HEK293 (cell line): Measurements from ENCODE around the gene ERICH4.

ENCODE experiments used
- CTCF ChIA-PET: fragments of 350-600 bp; formaldehyde crosslinking; extraction: SDS; loops from one replicate; lab custom pipeline; 2021; ENCODE audit warnings: antibody characterized with exemption; lab: Yijun Ruan, JAX
- POLR2A ChIA-PET: fragments of 300-600 bp; formaldehyde crosslinking; extraction: SDS; loops from one replicate; lab custom pipeline; 2020; ENCODE audit warnings: antibody characterized with exemption, inconsistent platforms; lab: Yijun Ruan, JAX
- H3K27ac ChIP-seq: fragments of 200-500 bp; sonication (Bioruptor generic); 2 replicates; pipeline ENCODE4 v1.5.1; 2014; ENCODE audit warnings: low read depth, low read length, control low read depth, inconsistent platforms; ENCODE audit errors: extremely low read depth
- H3K36me3 ChIP-seq, 2 experiments: fragments of 200-500 bp in 1 of 2; sonication (Bioruptor generic) in 1 of 2; 1 replicate in 1 of 2; 2 replicates in 1 of 2; pipeline ENCODE4 v1.5.1; 2014 to 2017; ENCODE audit warnings: inconsistent platforms in 2 of 2, low read length in 2 of 2; ENCODE audit not compliant: control insufficient read depth in 2 of 2, insufficient read depth in 1 of 2
- H3K4me1 ChIP-seq: fragments of 200-500 bp; sonication (Bioruptor generic); 2 replicates; pipeline ENCODE4 v1.5.1; 2014; ENCODE audit warnings: mild to moderate bottlenecking, low read length, inconsistent platforms; ENCODE audit not compliant: control insufficient read depth, insufficient read depth
- H3K4me3 ChIP-seq: 2 replicates; pipeline ENCODE4 v1.5.1; 2011; ENCODE audit warnings: low read depth, mild to moderate bottlenecking, control low read depth, low read length, moderate library complexity
- H3K9me3 ChIP-seq: fragments of 200-500 bp; sonication (Bioruptor generic); 2 replicates; pipeline ENCODE4 v1.5.1; 2014; ENCODE audit warnings: low read depth, low read length, inconsistent platforms; ENCODE audit not compliant: control insufficient read depth, insufficient read depth
- CTCF ChIP-seq: fragments of 450-650 bp; formaldehyde crosslinking; IDR thresholded peaks from 2 replicates; pipeline ENCODE4 v1.5.1; 2016; ENCODE audit warnings: missing biosample characterization, missing genetic modification characterization
- FEZF1 ChIP-seq: fragments of 450-650 bp; formaldehyde crosslinking; IDR thresholded peaks from 2 replicates; pipeline ENCODE4 v1.5.1; 2016; ENCODE audit warnings: missing biosample characterization, missing genetic modification characterization
- GLI4 ChIP-seq: fragments of 450-650 bp; formaldehyde crosslinking; IDR thresholded peaks from 2 replicates; pipeline ENCODE4 v1.5.1; 2016; ENCODE audit warnings: missing biosample characterization, missing genetic modification characterization
- MEIS1 ChIP-seq: sonication (generic); formaldehyde crosslinking; IDR thresholded peaks from 2 replicates; pipeline ENCODE4 v1.8.1; 2022; ENCODE audit warnings: missing genetic modification reagents, mild to moderate bottlenecking, borderline replicate concordance
- SALL2 ChIP-seq: fragments of 450-650 bp; formaldehyde crosslinking; IDR thresholded peaks from 2 replicates; pipeline ENCODE4 v1.5.0; 2017; ENCODE audit warnings: missing biosample characterization, mild to moderate bottlenecking, missing genetic modification characterization, borderline replicate concordance
- SP2 ChIP-seq: fragments of 450-650 bp; formaldehyde crosslinking; IDR thresholded peaks from 2 replicates; pipeline ENCODE4 v1.5.1; 2016; ENCODE audit warnings: missing biosample characterization, missing genetic modification characterization
- ZBTB8A ChIP-seq: fragments of 450-650 bp; formaldehyde crosslinking; IDR thresholded peaks from 2 replicates; pipeline ENCODE4 v1.5.1; 2016; ENCODE audit warnings: missing biosample characterization, missing genetic modification characterization
- ZFP41 ChIP-seq: fragments of 450-650 bp; formaldehyde crosslinking; IDR thresholded peaks from 2 replicates; pipeline ENCODE4 v1.5.1; 2016; ENCODE audit warnings: missing biosample characterization, missing genetic modification characterization, borderline replicate concordance
- ZNF132 ChIP-seq: fragments of 450-650 bp; formaldehyde crosslinking; IDR thresholded peaks from 2 replicates; pipeline ENCODE4 v1.5.1; 2017; ENCODE audit warnings: missing biosample characterization, missing genetic modification characterization, borderline replicate concordance
- ZNF23 ChIP-seq: fragments of 450-650 bp; formaldehyde crosslinking; IDR thresholded peaks from 2 replicates; pipeline ENCODE4 v1.5.1; 2016; ENCODE audit warnings: missing biosample characterization, missing genetic modification characterization, borderline replicate concordance
- ZNF302 ChIP-seq: fragments of 450-650 bp; formaldehyde crosslinking; IDR thresholded peaks from 2 replicates; pipeline ENCODE4 v1.5.1; 2016; ENCODE audit warnings: missing biosample characterization, missing genetic modification characterization, low read depth
- ZNF335 ChIP-seq: fragments of 450-650 bp; formaldehyde crosslinking; conservative IDR thresholded peaks from 2 replicates; pipeline ENCODE4 v1.5.1; 2016; ENCODE audit warnings: missing biosample characterization, missing genetic modification characterization
- ZNF362 ChIP-seq: fragments of 450-650 bp; formaldehyde crosslinking; IDR thresholded peaks from 2 replicates; pipeline ENCODE4 v1.5.1; 2016; ENCODE audit warnings: missing biosample characterization, missing genetic modification characterization
- ZNF555 ChIP-seq: fragments of 450-650 bp; formaldehyde crosslinking; conservative IDR thresholded peaks from 2 replicates; pipeline ENCODE4 v1.5.1; 2017; ENCODE audit warnings: missing biosample characterization, mild to moderate bottlenecking, missing genetic modification characterization, inconsistent platforms
- ZNF623 ChIP-seq: fragments of 450-650 bp; formaldehyde crosslinking; IDR thresholded peaks from 2 replicates; pipeline ENCODE4 v1.5.1; 2016; ENCODE audit warnings: missing biosample characterization, missing genetic modification characterization
- ZNF704 ChIP-seq: fragments of 450-650 bp; formaldehyde crosslinking; IDR thresholded peaks from 2 replicates; pipeline ENCODE4 v1.5.1; 2016; ENCODE audit warnings: missing biosample characterization, missing genetic modification characterization
- ZNF707 ChIP-seq: fragments of 450-650 bp; formaldehyde crosslinking; IDR thresholded peaks from 2 replicates; pipeline ENCODE4 v1.5.1; 2016; ENCODE audit warnings: missing biosample characterization, missing genetic modification characterization
- ZNF792 ChIP-seq: fragments of 450-650 bp; formaldehyde crosslinking; IDR thresholded peaks from 2 replicates; pipeline ENCODE4 v1.5.1; 2016; ENCODE audit warnings: missing biosample characterization, missing genetic modification characterization
- ZSCAN16 ChIP-seq: fragments of 450-650 bp; formaldehyde crosslinking; IDR thresholded peaks from 2 replicates; pipeline ENCODE4 v1.5.1; 2016; ENCODE audit warnings: missing biosample characterization, missing genetic modification characterization
- ZSCAN5A ChIP-seq: fragments of 450-650 bp; formaldehyde crosslinking; IDR thresholded peaks from 2 replicates; pipeline ENCODE4 v1.5.1; 2016; ENCODE audit warnings: missing biosample characterization, missing genetic modification characterization

The ERICH4 gene

GRCh38 chr19:41455936-41456335 is 13.0 kb downstream of the ERICH4 start (continued):
- no peak for TF ChIP-seq CTCF (tag by site-specific recombination)
- no peak for TF ChIP-seq ZNF335 (tag by site-specific recombination)

GRCh38 chr19:41456342-41456918 is 13.5 kb downstream of the ERICH4 start:
- no peak overlapping the region for H3K4me3 ChIP-seq
- no peak overlapping the region for H3K27ac ChIP-seq
- POLR2A ChIA-PET, result interaction anchor here (1.0 kb wide), 1 partner anchor 17 kb away, joined by 4 read pairs; the partner anchor contains the start of gene DMAC2
- TF ChIP-seq SALL2 (no peak), ZSCAN16 (tag by site-specific recombination) (no peak), ZNF704 (tag by site-specific recombination) (no peak), ZNF362 (no peak), MEIS1 (no peak), ZNF623 (tag by site-specific recombination) (no peak)
- TF ChIP-seq, all 188 proteins: peak for 0
- Histone ChIP-seq H3K36me3 (no peaks in the 10 kb centered on the region), H3K4me1 (no peaks in the 10 kb centered on the region), H3K9me3 (0 out of 2 replicates have a peak, but pooled peaks cover 2% of the 10 kb centered on the region)
- CTCF ChIA-PET, result interaction anchor here (0.6 to 3.0 kb wide), 10 partner anchors 8 to 1273 kb away, joined by 3 to 24 read pairs (median 4); no protein-coding TSS in a partner anchor

- no peak overlapping the region for H3K27ac ChIP-seq
- POLR2A ChIA-PET, result no interaction called here
- H3K4me1 ChIP-seq, result no peaks in the 10 kb centered on the region
- H3K4me3 ChIP-seq, result no peak overlapping the region
- CTCF ChIA-PET, result interaction anchor here (0.6 to 3.0 kb wide), 7 partner anchors 8 to 1274 kb away, joined by 3 to 24 read pairs (median 3); no protein-coding TSS in a partner anchor
- TF ChIP-seq ZNF707 (tag by site-specific recombination), result no peak
- no peak for TF ChIP-seq ZNF132 (tag by site-specific recombination)
- TF ChIP-seq ZSCAN5A (tag by site-specific recombination), result no peak
- TF ChIP-seq ZNF23 (tag by site-specific recombination), result no peak
- TF ChIP-seq ZFP41 (tag by site-specific recombination), result no peak
- no peak for TF ChIP-seq ZBTB8A (tag by site-specific recombination)
- TF ChIP-seq GLI4 (tag by site-specific recombination), result no peak
- no peak for TF ChIP-seq ZNF555 (tag by site-specific recombination)
- TF ChIP-seq SP2 (tag by site-specific recombination), result no peak
- no peak for TF ChIP-seq ZNF302 (tag by site-specific recombination)
- no peak for TF ChIP-seq ZNF792 (tag by site-specific recombination)
- TF ChIP-seq FEZF1 (tag by site-specific recombination), result no peak
- 0 out of 2 replicates have a peak, but pooled peaks cover 2% of the 10 kb centered on the region for H3K9me3 ChIP-seq
- no peaks in the 10 kb centered on the region for H3K36me3 ChIP-seq
Measured at GRCh38 chr19:41457241-41457640, 14.3 kb downstream of the ERICH4 start.
